T-helper 17 cell (primary cell): ENCODE measurements around the gene TASP1. TPM values are rescaled to one million over a fixed set of nuclear protein-coding genes. Genes with fewer than 3 reads are reported as not detected.

ENCODE experiments used
- ATAC-seq: fragments of 150-1000 bp; cut with Tn5 transposase; 2 replicates; pipeline ENCODE4 v1.10.0; 2021; ENCODE audit warnings: mild to moderate bottlenecking, moderate library complexity
- DNase-seq, 3 donors: peaks; one replicate each; pipeline versions ENCODE4 v3.0.0 to v3.0.0-alpha.2; 2020 to 2021
- H3K9me3 ChIP-seq: one replicate; pipeline ENCODE4 v1.7.0; 2013; ENCODE audit warnings: low read length, mild to moderate bottlenecking; ENCODE audit not compliant: control insufficient read depth, poor library complexity, severe bottlenecking
- H3K27ac Mint-ChIP-seq: one replicate; pipeline ENCODE4 v1.8.0; 2022; ENCODE audit warnings: mild to moderate bottlenecking, moderate library complexity, mixed read lengths
- H3K27me3 Mint-ChIP-seq: one replicate; pipeline ENCODE4 v1.8.0; 2022; ENCODE audit warnings: mixed read lengths
- H3K36me3 Mint-ChIP-seq: one replicate; pipeline ENCODE4 v1.8.0; 2022; ENCODE audit warnings: low read depth, mixed read lengths
- H3K4me1 Mint-ChIP-seq: one replicate; pipeline ENCODE4 v1.8.0; 2022; ENCODE audit warnings: mild to moderate bottlenecking, mixed read lengths
- H3K4me3 Mint-ChIP-seq: one replicate; pipeline ENCODE4 v1.8.0; 2022; ENCODE audit warnings: mild to moderate bottlenecking, moderate library complexity, mixed read lengths
- total RNA-seq, 4 donors: library from RNA in 2 of 4; stranded (reverse) in 2 of 4; gene quantifications; one replicate each; pipeline ENCODE4 v1.2.3 and lab custom pipeline; 2022 to 2026

TASP1 gene, protein sequence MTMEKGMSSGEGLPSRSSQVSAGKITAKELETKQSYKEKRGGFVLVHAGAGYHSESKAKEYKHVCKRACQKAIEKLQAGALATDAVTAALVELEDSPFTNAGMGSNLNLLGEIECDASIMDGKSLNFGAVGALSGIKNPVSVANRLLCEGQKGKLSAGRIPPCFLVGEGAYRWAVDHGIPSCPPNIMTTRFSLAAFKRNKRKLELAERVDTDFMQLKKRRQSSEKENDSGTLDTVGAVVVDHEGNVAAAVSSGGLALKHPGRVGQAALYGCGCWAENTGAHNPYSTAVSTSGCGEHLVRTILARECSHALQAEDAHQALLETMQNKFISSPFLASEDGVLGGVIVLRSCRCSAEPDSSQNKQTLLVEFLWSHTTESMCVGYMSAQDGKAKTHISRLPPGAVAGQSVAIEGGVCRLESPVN
- total RNA-seq (10 to 100 TPM; 14.0 to 15.0 TPM), total RNA-seq (lab: John Stamatoyannopoulos, UW) (12.6 to 14.2 reads per million in 2 donors)

DNA sequence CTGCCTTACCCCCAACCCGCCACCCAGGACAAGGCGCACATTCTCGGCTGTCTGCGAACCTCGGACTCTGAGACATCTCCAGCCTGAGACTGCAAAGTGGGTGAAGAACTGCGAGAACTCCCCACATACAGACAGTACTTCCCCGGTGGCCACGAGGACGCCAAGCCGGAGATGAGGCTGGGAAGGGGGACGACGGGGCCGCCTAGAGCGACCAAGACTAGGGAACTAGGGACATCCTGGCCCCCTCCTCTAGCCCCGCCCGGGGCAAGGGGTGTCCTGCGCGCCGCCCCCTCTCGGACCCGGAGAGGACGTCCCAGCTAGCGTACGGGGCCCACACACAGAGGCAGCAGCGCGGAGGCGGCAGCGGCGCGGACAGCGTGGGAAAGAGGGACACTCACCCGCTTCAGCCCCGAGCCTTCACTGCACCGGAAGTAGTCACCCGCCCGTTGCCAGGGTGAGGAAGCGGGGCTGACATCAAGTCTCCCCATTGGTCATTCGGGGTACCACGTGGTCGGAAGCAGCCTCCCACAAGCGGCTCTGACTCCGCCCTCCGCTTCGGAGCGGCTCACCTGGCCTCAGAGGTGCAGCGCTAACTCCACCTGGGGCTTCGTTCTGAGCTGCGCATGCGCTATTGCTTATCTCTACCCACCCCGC lies at the start of gene TASP1:
Gene TASP1 (minus strand): TSS at position 437 of the 654 bp plus-strand sequence. CDS start 8,854 bp downstream, outside the sequence.
- ATAC-seq (peak; percentile 100), DNase-seq (peak; percentile 92 to 96 (median 95))
- Mint-ChIP-seq H3K4me1 (peaks cover 14% of the 10 kb centered on the region), H3K27ac (peak within 1 kb of the TSS; percentile 80), H3K4me3 (peak within 1 kb of the TSS; percentile 91), H3K36me3 (peaks cover 2% of the 10 kb centered on the region), H3K27me3 (peaks cover 13% of the 10 kb centered on the region)
- no peaks in the 10 kb centered on the region for H3K9me3 ChIP-seq

DNA sequence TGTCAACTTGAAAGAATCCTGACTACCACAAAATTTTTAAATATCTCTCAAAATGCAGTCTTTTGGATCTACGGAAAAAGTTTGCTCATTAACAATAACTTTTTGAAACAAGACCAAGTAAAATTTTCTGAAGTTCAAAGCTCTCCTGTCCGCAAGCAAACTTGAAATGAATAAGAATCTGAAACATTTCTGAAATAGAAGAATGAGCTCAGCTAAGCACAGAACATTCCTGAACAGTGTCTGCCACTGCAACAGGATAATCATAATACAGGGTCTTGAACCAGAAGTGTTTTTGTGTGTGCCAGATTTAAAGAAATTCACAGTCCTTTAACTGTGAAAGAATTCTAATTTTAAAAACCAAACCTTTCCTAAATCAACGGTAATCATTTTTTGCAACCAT lies 49.1 kb upstream of the TASP1 start:
- Mint-ChIP-seq H3K27me3 (peaks cover 45% of the 10 kb centered on the region), H3K4me3 (no peak overlapping the region), H3K4me1 (no peaks in the 10 kb centered on the region), H3K36me3 (no peaks in the 10 kb centered on the region), H3K27ac (no peak overlapping the region)
- DNase-seq (no peak), ATAC-seq (no peak)
- H3K9me3 ChIP-seq, result no peaks in the 10 kb centered on the region

DNA sequence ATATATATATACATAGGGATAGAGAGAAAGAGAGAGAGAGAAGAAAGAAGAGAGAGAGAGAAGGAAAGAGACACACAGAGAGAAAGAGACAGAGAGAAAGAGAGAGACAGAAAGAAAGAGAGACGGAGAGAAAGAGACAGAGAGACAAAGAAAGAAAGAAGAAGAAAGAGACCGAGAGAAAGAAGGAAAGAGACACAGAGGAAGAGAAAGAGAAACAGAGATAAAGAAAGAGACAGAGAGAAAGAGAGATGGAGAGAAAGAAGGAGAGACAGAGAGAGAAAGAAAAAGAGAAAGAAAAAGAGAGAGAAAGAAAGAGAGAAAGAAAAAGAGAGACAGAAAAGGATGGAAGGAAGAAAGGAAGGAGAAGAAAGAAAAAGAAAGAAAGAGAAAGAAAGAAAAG lies 46.9 kb upstream of the TASP1 start:
- no peak for ATAC-seq
- Mint-ChIP-seq H3K27ac (no peak overlapping the region), H3K4me3 (no peak overlapping the region), H3K27me3 (peaks cover 44% of the 10 kb centered on the region), H3K4me1 (no peaks in the 10 kb centered on the region), H3K36me3 (no peaks in the 10 kb centered on the region)
- H3K9me3 ChIP-seq, result no peaks in the 10 kb centered on the region
- DNase-seq, result no peak

DNA sequence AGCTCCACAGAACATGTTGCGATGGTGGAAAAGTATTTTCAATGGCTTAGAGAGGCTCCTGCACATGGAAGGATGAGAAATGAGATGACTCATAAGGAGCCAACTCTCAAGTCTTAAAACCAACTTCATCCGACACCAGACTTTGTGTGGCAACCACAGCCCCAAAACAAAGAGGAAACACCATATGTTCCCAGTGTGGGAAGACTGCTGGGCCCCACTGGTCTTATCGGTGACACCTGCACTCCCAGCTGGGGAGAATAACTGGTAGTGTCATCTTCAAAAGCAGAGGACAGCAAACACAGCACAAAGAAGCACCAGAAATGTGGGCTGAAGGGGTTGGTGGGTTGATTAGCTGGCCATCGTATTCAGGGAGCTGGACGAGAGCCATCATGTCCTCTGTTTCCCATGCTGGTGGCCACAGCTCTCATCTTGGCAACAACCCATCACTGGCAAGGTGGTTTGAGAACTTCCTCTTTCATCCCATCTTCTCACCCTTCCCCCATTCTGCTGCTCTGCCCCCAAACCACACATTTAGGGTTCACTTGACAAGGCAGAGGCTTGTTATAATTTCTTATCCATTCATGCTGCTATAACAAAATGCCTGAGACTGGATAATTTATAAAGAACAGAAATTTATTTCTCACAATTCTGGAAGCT lies 46.0 kb upstream of the TASP1 start:
- Mint-ChIP-seq H3K4me1 (no peaks in the 10 kb centered on the region), H3K36me3 (no peaks in the 10 kb centered on the region), H3K27ac (no peak overlapping the region), H3K27me3 (peaks cover 47% of the 10 kb centered on the region), H3K4me3 (no peak overlapping the region)
- no peaks in the 10 kb centered on the region for H3K9me3 ChIP-seq
- no peak for DNase-seq
- no peak for ATAC-seq

- no peak for ATAC-seq
- no peaks in the 10 kb centered on the region for H3K36me3 Mint-ChIP-seq
- H3K9me3 ChIP-seq, result no peaks in the 10 kb centered on the region
- no peak overlapping the region for H3K4me3 Mint-ChIP-seq
- peaks cover 47% of the 10 kb centered on the region for H3K27me3 Mint-ChIP-seq
- no peak overlapping the region for H3K27ac Mint-ChIP-seq
- DNase-seq, result no peak
- H3K4me1 Mint-ChIP-seq, result no peaks in the 10 kb centered on the region
These were observed 45.1 kb upstream of the TASP1 start for GRCh38 chr20:13683833-13684232.

- no peak overlapping the region for H3K4me3 Mint-ChIP-seq
- H3K4me1 Mint-ChIP-seq, result no peaks in the 10 kb centered on the region
- DNase-seq (no peak), ATAC-seq (no peak)
- H3K27me3 Mint-ChIP-seq, result peaks cover 33% of the 10 kb centered on the region
- no peaks in the 10 kb centered on the region for H3K36me3 Mint-ChIP-seq
- H3K27ac Mint-ChIP-seq, result no peak overlapping the region
- H3K9me3 ChIP-seq, result no peaks in the 10 kb centered on the region
These were observed 42.8 kb upstream of the TASP1 start for GRCh38 chr20:13681248-13682125.

- Mint-ChIP-seq H3K4me3 (no peak overlapping the region), H3K27me3 (peaks cover 22% of the 10 kb centered on the region), H3K36me3 (no peaks in the 10 kb centered on the region)
These were observed 40.2 kb upstream of the TASP1 start for GRCh38 chr20:13678944-13679343.

DNA sequence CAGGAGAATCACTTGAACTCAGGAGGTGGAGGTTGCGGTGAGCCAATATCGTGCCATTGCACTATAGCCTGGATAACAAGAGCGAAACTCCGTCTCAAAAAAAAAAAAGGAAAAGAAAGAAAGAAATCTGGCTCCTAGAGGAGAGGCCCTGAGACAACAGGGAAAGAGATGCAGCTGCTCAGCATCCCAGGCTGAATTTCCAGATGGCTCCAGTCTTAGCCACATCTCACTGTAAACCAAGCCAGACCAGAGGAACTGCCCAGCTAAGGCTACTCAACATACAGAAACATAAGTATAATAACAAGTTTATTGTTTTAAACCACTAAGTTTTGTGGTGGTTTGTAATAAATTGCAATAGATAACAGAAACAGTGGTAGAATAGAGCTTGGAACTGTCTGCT lies 38.5 kb upstream of the TASP1 start:
- no peaks in the 10 kb centered on the region for H3K9me3 ChIP-seq
- DNase-seq (no peak), ATAC-seq (no peak)
- no peak overlapping the region for H3K4me3 Mint-ChIP-seq
- no peaks in the 10 kb centered on the region for H3K36me3 Mint-ChIP-seq
- H3K27ac Mint-ChIP-seq, result no peak overlapping the region
- no peaks in the 10 kb centered on the region for H3K4me1 Mint-ChIP-seq
- H3K27me3 Mint-ChIP-seq, result peaks cover 19% of the 10 kb centered on the region

More at GRCh38 chr20:13678944-13679343, 40.2 kb upstream of the TASP1 start:
- no peaks in the 10 kb centered on the region for H3K4me1 Mint-ChIP-seq
- no peaks in the 10 kb centered on the region for H3K9me3 ChIP-seq
- ATAC-seq, result no peak
- H3K27ac Mint-ChIP-seq, result no peak overlapping the region
- DNase-seq, result no peak

DNA sequence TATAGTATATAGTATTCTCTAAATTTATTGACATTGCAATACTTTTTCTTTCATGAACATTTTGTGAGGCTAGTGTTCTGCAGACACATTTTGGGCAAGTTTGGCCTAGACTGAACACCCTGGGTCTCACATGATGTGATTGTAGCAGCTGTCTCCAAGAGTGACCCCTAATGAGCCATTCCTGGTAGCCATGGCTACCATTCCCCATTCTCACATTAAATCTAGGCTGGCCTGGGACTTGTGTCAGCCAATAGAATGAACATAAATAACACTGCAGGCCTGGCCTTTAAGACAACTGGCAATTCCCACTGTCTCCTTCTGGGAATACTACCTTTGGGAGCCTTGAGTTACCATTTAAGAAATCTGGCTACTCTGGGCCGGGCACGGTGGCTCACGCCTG lies 38.0 kb upstream of the TASP1 start:
- no peak overlapping the region for H3K4me3 Mint-ChIP-seq
- H3K27me3 Mint-ChIP-seq, result peaks cover 24% of the 10 kb centered on the region

GRCh38 chr20:13672690-13673089 lies 34.0 kb upstream of the TASP1 start:
- no peak overlapping the region for H3K4me3 Mint-ChIP-seq
- H3K9me3 ChIP-seq, result no peaks in the 10 kb centered on the region
- ATAC-seq, result no peak
- peaks cover 2% of the 10 kb centered on the region for H3K36me3 Mint-ChIP-seq
- peaks cover 35% of the 10 kb centered on the region for H3K27me3 Mint-ChIP-seq
- no peaks in the 10 kb centered on the region for H3K4me1 Mint-ChIP-seq
- no peak for DNase-seq
- H3K27ac Mint-ChIP-seq, result no peak overlapping the region

More for the DNA sequence above, 38.0 kb upstream of the TASP1 start:
- ATAC-seq (no peak), DNase-seq (no peak)
- Mint-ChIP-seq H3K27ac (no peak overlapping the region), H3K4me1 (no peaks in the 10 kb centered on the region), H3K36me3 (no peaks in the 10 kb centered on the region)
- no peaks in the 10 kb centered on the region for H3K9me3 ChIP-seq

GRCh38 chr20:13671916-13672378 lies 33.2 kb upstream of the TASP1 start:
- Mint-ChIP-seq H3K4me3 (no peak overlapping the region), H3K27me3 (peaks cover 35% of the 10 kb centered on the region), H3K36me3 (peaks cover 2% of the 10 kb centered on the region), H3K4me1 (no peaks in the 10 kb centered on the region), H3K27ac (no peak overlapping the region)
- DNase-seq (no peak), ATAC-seq (no peak)
- no peaks in the 10 kb centered on the region for H3K9me3 ChIP-seq

GRCh38 chr20:13671512-13671911 lies 32.8 kb upstream of the TASP1 start:
- Mint-ChIP-seq H3K4me1 (no peaks in the 10 kb centered on the region), H3K27me3 (peaks cover 35% of the 10 kb centered on the region), H3K27ac (no peak overlapping the region), H3K4me3 (no peak overlapping the region), H3K36me3 (peaks cover 2% of the 10 kb centered on the region)
- no peak for DNase-seq
- no peaks in the 10 kb centered on the region for H3K9me3 ChIP-seq
- no peak for ATAC-seq
